Erythroblast (primary cell): ENCODE data around the gene NT5C1B.

Source experiments
- GATA1 ChIP-seq: IDR thresholded peaks from 2 replicates; pipeline ENCODE4 v1.6.1; 2011; ENCODE audit warnings: low read depth, mild to moderate bottlenecking, control low read depth, low read length, moderate library complexity
- POLR2A ChIP-seq: IDR thresholded peaks from 2 replicates; pipeline ENCODE4 v1.6.1; 2011; ENCODE audit warnings: mild to moderate bottlenecking, low read length

DNA sequence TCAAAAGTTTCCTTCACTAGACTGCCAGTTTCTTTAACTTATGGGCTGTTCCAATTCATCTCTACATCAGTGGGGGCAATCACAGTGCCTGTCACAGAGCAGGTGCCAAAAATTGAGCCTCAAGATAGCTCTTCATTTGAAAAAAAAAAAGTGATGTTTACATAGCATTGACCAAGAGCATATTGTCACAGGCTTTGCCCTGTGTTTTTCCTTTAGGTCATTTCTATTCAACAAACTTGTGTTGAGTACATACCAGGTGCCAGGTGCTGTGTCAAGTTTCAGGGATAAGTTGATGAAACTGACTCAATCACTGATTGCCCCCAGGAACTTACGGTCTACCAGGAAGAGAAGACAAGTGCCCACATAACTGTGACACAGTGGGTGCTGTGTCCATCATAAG lies 22.2 kb upstream of the NT5C1B start:
- no peak for TF ChIP-seq POLR2A
- TF ChIP-seq GATA1, result no peak
